GM23338 (cell line): ENCODE data around the gene HSP90AB1. TPM values are rescaled to one million over a fixed set of nuclear protein-coding genes. Genes with fewer than 3 reads are reported as not detected.

Experiments used
- ATAC-seq: fragments of 200-7000 bp; cut with Tn5 transposase; 3 replicates; pipeline ENCODE4 v1.9.1; 2020
- DNase-seq: peaks from one replicate; pipeline ENCODE4 v3.0.0-alpha.2; 2015; ENCODE audit warnings: low spot score
- H2AFZ ChIP-seq: fragments of 200-600 bp; sonication (generic); 2 replicates; pipeline ENCODE4 v1.8.0; 2016; ENCODE audit warnings: antibody characterized with exemption, mild to moderate bottlenecking, moderate library complexity
- H3F3A ChIP-seq: fragments of 200-600 bp; sonication (generic); replicated peaks from 2 replicates; pipeline ENCODE4 v1.8.0; 2017; ENCODE audit warnings: antibody characterized with exemption, mixed run types, low read depth
- H3K27ac ChIP-seq: fragments of 200-600 bp; sonication (generic); 2 replicates; pipeline ENCODE4 v1.6.1; 2016; ENCODE audit warnings: low read depth
- H3K27me3 ChIP-seq: fragments of 200-600 bp; sonication (generic); 2 replicates; pipeline ENCODE4 v1.8.0; 2016; ENCODE audit warnings: mild to moderate bottlenecking, mixed run types, moderate library complexity; ENCODE audit not compliant: insufficient read depth
- H3K36me3 ChIP-seq: fragments of 200-600 bp; sonication (generic); 2 replicates; pipeline ENCODE4 v1.8.0; 2016; ENCODE audit warnings: mild to moderate bottlenecking; ENCODE audit not compliant: insufficient read depth
- H3K4me1 ChIP-seq: fragments of 200-600 bp; sonication (generic); 2 replicates; pipeline ENCODE4 v1.8.0; 2016; ENCODE audit warnings: mild to moderate bottlenecking, moderate library complexity; ENCODE audit not compliant: insufficient read depth
- H3K4me2 ChIP-seq: fragments of 200-600 bp; sonication (generic); 2 replicates; pipeline ENCODE4 v1.7.1; 2017; ENCODE audit warnings: mixed run types
- H3K4me3 ChIP-seq: fragments of 200-600 bp; sonication (generic); 2 replicates; pipeline ENCODE4 v1.6.1; 2016; ENCODE audit warnings: mixed run types
- H3K79me2 ChIP-seq: fragments of 200-600 bp; sonication (generic); replicated peaks from 2 replicates; pipeline ENCODE4 v1.8.0; 2017; ENCODE audit warnings: mild to moderate bottlenecking; ENCODE audit not compliant: insufficient read depth
- H3K9me2 ChIP-seq: fragments of 200-600 bp; sonication (generic); 2 replicates; pipeline ENCODE4 v1.8.0; 2017; ENCODE audit not compliant: insufficient read depth
- H4K20me1 ChIP-seq: fragments of 200-600 bp; sonication (generic); replicated peaks from 2 replicates; pipeline ENCODE4 v1.8.0; 2017; ENCODE audit warnings: mild to moderate bottlenecking; ENCODE audit not compliant: insufficient read depth
- H3K27ac Mint-ChIP-seq: 2 replicates; pipeline ENCODE4 v1.8.0; 2020; ENCODE audit warnings: inconsistent platforms, mild to moderate bottlenecking, moderate library complexity, mixed read lengths
- H3K27me3 Mint-ChIP-seq: 3 replicates; pipeline ENCODE4 v1.8.0; 2022; ENCODE audit warnings: low read depth, mild to moderate bottlenecking, moderate library complexity, mixed read lengths, inconsistent platforms; ENCODE audit not compliant: insufficient read depth, poor library complexity
- H3K36me3 Mint-ChIP-seq: 3 replicates; pipeline ENCODE4 v1.8.0; 2021; ENCODE audit warnings: low read depth, mild to moderate bottlenecking, inconsistent platforms, moderate library complexity, mixed read lengths
- H3K4me1 Mint-ChIP-seq: 3 replicates; pipeline ENCODE4 v1.8.0; 2020; ENCODE audit warnings: mild to moderate bottlenecking, inconsistent platforms, mixed read lengths
- H3K4me3 Mint-ChIP-seq: 3 replicates; pipeline ENCODE4 v1.8.0; 2021; ENCODE audit warnings: moderate library complexity, mild to moderate bottlenecking, inconsistent platforms, mixed read lengths
- H3K9me3 Mint-ChIP-seq: 3 replicates; pipeline ENCODE4 v1.8.0; 2020; ENCODE audit warnings: moderate library complexity, mild to moderate bottlenecking, inconsistent platforms, mixed read lengths
- ETS1 ChIP-seq: IDR thresholded peaks from 2 replicates; pipeline ENCODE4 v1.6.1; 2016; ENCODE audit warnings: antibody characterized with exemption
- EZH2phosphoT487 ChIP-seq: fragments of 200-600 bp; sonication (generic); IDR thresholded peaks from one replicate; pipeline ENCODE4 v1.8.1; 2018; ENCODE audit warnings: antibody characterized with exemption; ENCODE audit not compliant: unreplicated experiment
- JUNB ChIP-seq: IDR thresholded peaks from one replicate; pipeline ENCODE4 v1.6.1; 2016; ENCODE audit warnings: antibody characterized with exemption; ENCODE audit not compliant: unreplicated experiment
- POLR2AphosphoS5 ChIP-seq: IDR thresholded peaks from 2 replicates; pipeline ENCODE4 v1.6.1; 2016; ENCODE audit warnings: antibody characterized with exemption, low read depth
- REST ChIP-seq: IDR thresholded peaks from one replicate; pipeline ENCODE4 v1.6.1; 2018; ENCODE audit warnings: antibody characterized with exemption; ENCODE audit not compliant: unreplicated experiment
- ZNF114 ChIP-seq: fragments of 250-450 bp; sonication (Bioruptor Pico); IDR thresholded peaks from 2 replicates; pipeline ENCODE4 v1.5.0; 2020; ENCODE audit warnings: mild to moderate bottlenecking, moderate library complexity
- polyA plus RNA-seq: library from polyadenylated mRNA; unstranded; fragments of >200 nt; fragmentation: Nextera tagmentation; extraction: Ambion mirVana; gene quantifications from 2 replicates; pipeline ENCODE4 v1.2.1, GENCODE V29; 2016
- total RNA-seq: library from RNA; depleted of rRNA; stranded (reverse); fragments of >200 nt; shearing (Covaris generic); gene quantifications from 2 replicates; pipeline ENCODE4 v1.2.3, GENCODE V29; 2014
- TF ChIP-seq, protein P1 (sequence below), 2 experiments: fragments of 200-600 bp in 1 of 2; sonication (generic) in 1 of 2; conservative IDR thresholded peaks; 2 replicates each; pipeline versions ENCODE4 v1.5.1 to v1.6.1; 2016 to 2017; ENCODE audit warnings: antibody characterized with exemption in 2 of 2, low read depth in 2 of 2, mild to moderate bottlenecking in 2 of 2, moderate library complexity in 1 of 2

The HSP90AB1 gene
- total and polyA plus RNA-seq, 2 experiments from 2014 or later: 1,425 to 2,361 TPM

- H3K9me2 ChIP-seq: no peaks in the 10 kb centered on the region
- H3F3A ChIP-seq: peaks cover 4% of the 10 kb centered on the region; the same call in 1 of the 2 replicates
- H3K4me3 Mint-ChIP-seq: no peak overlapping the region
- ATAC-seq (no peak), DNase-seq (no peak)
- H3K4me1 Mint-ChIP-seq: peaks cover 37% of the 10 kb centered on the region
- H3K36me3 Mint-ChIP-seq: no peaks in the 10 kb centered on the region
- H2AFZ ChIP-seq: no peak overlapping the region
- H4K20me1 ChIP-seq: no peaks in the 10 kb centered on the region
- peaks cover 12% of the 10 kb centered on the region for H3K27me3 Mint-ChIP-seq
- TF ChIP-seq JUNB (no peak), ZNF114 (CRISPR knock-in tag) (no peak)
- H3K9me3 Mint-ChIP-seq: no peaks in the 10 kb centered on the region
- H3K27ac Mint-ChIP-seq: no peak overlapping the region
- H3K79me2 ChIP-seq: no peaks in the 10 kb centered on the region
- H3K27me3 ChIP-seq: no peaks in the 10 kb centered on the region
- no peak overlapping the region for H3K27ac ChIP-seq
- peaks cover 30% of the 10 kb centered on the region for H3K4me1 ChIP-seq
- no peak overlapping the region for H3K4me3 ChIP-seq
- H3K36me3 ChIP-seq: no peaks in the 10 kb centered on the region
- no peak overlapping the region for H3K4me2 ChIP-seq
These were observed 38.9 kb upstream of the HSP90AB1 start for GRCh38 chr6:44207966-44208365.

GRCh38 chr6:44211284-44211683, 35.6 kb upstream of the HSP90AB1 start:
- Mint-ChIP-seq H3K9me3 (no peaks in the 10 kb centered on the region), H3K27me3 (peaks cover 12% of the 10 kb centered on the region), H3K36me3 (no peaks in the 10 kb centered on the region), H3K27ac (no peak overlapping the region), H3K4me1 (peaks cover 20% of the 10 kb centered on the region), H3K4me3 (no peak overlapping the region)
- H3K4me1 ChIP-seq: peaks cover 11% of the 10 kb centered on the region
- no peaks in the 10 kb centered on the region for H3K9me2 ChIP-seq
- H3K4me3 ChIP-seq: no peak overlapping the region
- H2AFZ ChIP-seq: no peak overlapping the region
- H3K79me2 ChIP-seq: no peaks in the 10 kb centered on the region
- H4K20me1 ChIP-seq: no peaks in the 10 kb centered on the region
- no peaks in the 10 kb centered on the region for H3K36me3 ChIP-seq
- TF ChIP-seq ETS1 (no peak), POLR2AphosphoS5 (no peak), EZH2phosphoT487 (no peak), REST (no peak)
- TF ChIP-seq, protein P1, sequence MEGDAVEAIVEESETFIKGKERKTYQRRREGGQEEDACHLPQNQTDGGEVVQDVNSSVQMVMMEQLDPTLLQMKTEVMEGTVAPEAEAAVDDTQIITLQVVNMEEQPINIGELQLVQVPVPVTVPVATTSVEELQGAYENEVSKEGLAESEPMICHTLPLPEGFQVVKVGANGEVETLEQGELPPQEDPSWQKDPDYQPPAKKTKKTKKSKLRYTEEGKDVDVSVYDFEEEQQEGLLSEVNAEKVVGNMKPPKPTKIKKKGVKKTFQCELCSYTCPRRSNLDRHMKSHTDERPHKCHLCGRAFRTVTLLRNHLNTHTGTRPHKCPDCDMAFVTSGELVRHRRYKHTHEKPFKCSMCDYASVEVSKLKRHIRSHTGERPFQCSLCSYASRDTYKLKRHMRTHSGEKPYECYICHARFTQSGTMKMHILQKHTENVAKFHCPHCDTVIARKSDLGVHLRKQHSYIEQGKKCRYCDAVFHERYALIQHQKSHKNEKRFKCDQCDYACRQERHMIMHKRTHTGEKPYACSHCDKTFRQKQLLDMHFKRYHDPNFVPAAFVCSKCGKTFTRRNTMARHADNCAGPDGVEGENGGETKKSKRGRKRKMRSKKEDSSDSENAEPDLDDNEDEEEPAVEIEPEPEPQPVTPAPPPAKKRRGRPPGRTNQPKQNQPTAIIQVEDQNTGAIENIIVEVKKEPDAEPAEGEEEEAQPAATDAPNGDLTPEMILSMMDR (conservative IDR thresholded peaks at IDR 0.05; ENCODE audit: low read depth in 2 of 2): no peak
- H3K4me2 ChIP-seq: no peak overlapping the region
- H3F3A ChIP-seq: peaks cover 4% of the 10 kb centered on the region; the same call in 1 of the 2 replicates
- H3K27me3 ChIP-seq: no peaks in the 10 kb centered on the region
- ATAC-seq: no peak
- no peak for DNase-seq
- no peak overlapping the region for H3K27ac ChIP-seq
